SK-N-SH treated with all-trans-retinoic acid at 6 μM for 48 hours (cell line): Measurements from ENCODE around the gene CIB1.

Source experiments
- ATAC-seq: fragments of 200-7000 bp; cut with Tn5 transposase; 3 replicates; pipeline ENCODE4 v1.9.1; 2020; ENCODE audit warnings: mild to moderate bottlenecking, moderate library complexity
- ARNTL ChIP-seq: fragments of 450-650 bp; formaldehyde crosslinking; IDR thresholded peaks from 2 replicates; pipeline ENCODE4 v1.5.0; 2020; ENCODE audit warnings: low read depth, mild to moderate bottlenecking, moderate library complexity, borderline replicate concordance
- BACH2 ChIP-seq: fragments of 250-450 bp; sonication (Bioruptor Pico); IDR thresholded peaks from 2 replicates; pipeline ENCODE4 v1.9.0; 2021; ENCODE audit warnings: mild to moderate bottlenecking, borderline replicate concordance
- CSDC2 ChIP-seq: fragments of 250-450 bp; sonication (Bioruptor Pico); IDR thresholded peaks from 2 replicates; pipeline ENCODE4 v1.5.0; 2020; ENCODE audit warnings: mild to moderate bottlenecking, moderate library complexity
- CSRNP3 ChIP-seq: fragments of 250-450 bp; sonication (Bioruptor Pico); IDR thresholded peaks from 2 replicates; pipeline ENCODE4 v1.5.1; 2021; ENCODE audit warnings: mild to moderate bottlenecking, moderate library complexity
- ESRRG ChIP-seq: fragments of 250-450 bp; sonication (Bioruptor Pico); IDR thresholded peaks from 2 replicates; pipeline ENCODE4 v1.6.1; 2021; ENCODE audit warnings: mild to moderate bottlenecking
- GLIS3 ChIP-seq: fragments of 250-450 bp; sonication (Bioruptor Pico); IDR thresholded peaks from 2 replicates; pipeline ENCODE4 v1.5.0; 2020; ENCODE audit warnings: mild to moderate bottlenecking, moderate library complexity
- ISL1 ChIP-seq: fragments of 250-450 bp; sonication (Bioruptor Pico); IDR thresholded peaks from 2 replicates; pipeline ENCODE4 v2.1.2; 2022; ENCODE audit warnings: mild to moderate bottlenecking, moderate library complexity
- OSR1 ChIP-seq: fragments of 250-450 bp; sonication (Bioruptor Pico); IDR thresholded peaks from 2 replicates; pipeline ENCODE4 v1.8.0; 2022; ENCODE audit warnings: moderate library complexity, mild to moderate bottlenecking, inconsistent platforms
- PPARA ChIP-seq: fragments of 250-450 bp; sonication (Bioruptor Pico); IDR thresholded peaks from 2 replicates; pipeline ENCODE4 v1.5.0; 2020; ENCODE audit warnings: mild to moderate bottlenecking, borderline replicate concordance
- RARB ChIP-seq: fragments of 250-450 bp; sonication (Bioruptor Pico); IDR thresholded peaks from 2 replicates; pipeline ENCODE4 v1.8.0; 2021; ENCODE audit warnings: mild to moderate bottlenecking, moderate library complexity
- SNAI2 ChIP-seq: fragments of 250-450 bp; sonication (Bioruptor Pico); IDR thresholded peaks from 2 replicates; pipeline ENCODE4 v1.5.0; 2020; ENCODE audit warnings: mild to moderate bottlenecking, moderate library complexity
- TCF4 ChIP-seq: fragments of 250-450 bp; sonication (Bioruptor Pico); IDR thresholded peaks from 2 replicates; pipeline ENCODE4 v1.8.0; 2021; ENCODE audit warnings: mild to moderate bottlenecking, moderate library complexity, borderline replicate concordance
- TOX ChIP-seq: fragments of 250-450 bp; sonication (Bioruptor Pico); IDR thresholded peaks from 2 replicates; pipeline ENCODE4 v1.8.0; 2021; ENCODE audit warnings: mild to moderate bottlenecking, moderate library complexity, borderline replicate concordance
- TSHZ2 ChIP-seq: fragments of 250-450 bp; sonication (Bioruptor Pico); IDR thresholded peaks from 2 replicates; pipeline ENCODE4 v1.5.0; 2020; ENCODE audit warnings: mild to moderate bottlenecking, moderate library complexity
- ZC3H10 ChIP-seq: fragments of 250-450 bp; sonication (Bioruptor Pico); IDR thresholded peaks from 2 replicates; pipeline ENCODE4 v1.5.1; 2021; ENCODE audit warnings: mild to moderate bottlenecking, moderate library complexity
- ZFP3 ChIP-seq: fragments of 250-450 bp; sonication (Bioruptor Pico); IDR thresholded peaks from 2 replicates; pipeline ENCODE4 v1.5.0; 2020; ENCODE audit warnings: mild to moderate bottlenecking, moderate library complexity
- ZFP30 ChIP-seq: fragments of 450-650 bp; formaldehyde crosslinking; IDR thresholded peaks from 2 replicates; pipeline ENCODE4 v1.5.0; 2022; ENCODE audit warnings: mild to moderate bottlenecking, moderate library complexity
- ZNF565 ChIP-seq: fragments of 450-650 bp; formaldehyde crosslinking; conservative IDR thresholded peaks from 2 replicates; pipeline ENCODE4 v1.5.0; 2020; ENCODE audit warnings: low read depth, mild to moderate bottlenecking, moderate library complexity
- ZNF70 ChIP-seq: fragments of 450-650 bp; formaldehyde crosslinking; IDR thresholded peaks from 2 replicates; pipeline ENCODE4 v1.5.0; 2020; ENCODE audit warnings: mild to moderate bottlenecking, moderate library complexity
- ZNF8 ChIP-seq: fragments of 450-650 bp; formaldehyde crosslinking; IDR thresholded peaks from 2 replicates; pipeline ENCODE4 v1.5.0; 2020; ENCODE audit warnings: mild to moderate bottlenecking, moderate library complexity
- TF ChIP-seq, protein P1 (sequence below): fragments of 250-450 bp; sonication (Bioruptor Pico); IDR thresholded peaks from 2 replicates; pipeline ENCODE4 v1.5.1; 2020; ENCODE audit warnings: low read depth, mild to moderate bottlenecking, moderate library complexity

CIB1 gene

GRCh38 chr15:90203473-90203872 is 30.3 kb downstream of the CIB1 start:
- TF ChIP-seq ARNTL (CRISPR knock-in tag) = no peak
- no peak for TF ChIP-seq ZNF70 (CRISPR knock-in tag)
- no peak for TF ChIP-seq ZFP30 (CRISPR knock-in tag)
- no peak for TF ChIP-seq ZNF565 (CRISPR knock-in tag)
- no peak for TF ChIP-seq RARB (CRISPR knock-in tag)
- no peak for TF ChIP-seq TSHZ2 (CRISPR knock-in tag)
- TF ChIP-seq ISL1 = no peak
- TF ChIP-seq SNAI2 (CRISPR knock-in tag) = no peak
- TF ChIP-seq CSRNP3 = no peak
- TF ChIP-seq ZFP3 = no peak
- TF ChIP-seq ZNF8 (CRISPR knock-in tag) = no peak
- TF ChIP-seq TCF4 (CRISPR knock-in tag) = no peak
- TF ChIP-seq ESRRG = no peak
- no peak for TF ChIP-seq BACH2 (CRISPR knock-in tag)
- no peak for TF ChIP-seq TOX (CRISPR knock-in tag)
- TF ChIP-seq PPARA (CRISPR knock-in tag) = no peak
- no peak for TF ChIP-seq ZC3H10 (CRISPR knock-in tag)
- no peak for TF ChIP-seq CSDC2 (CRISPR knock-in tag)
- no peak for TF ChIP-seq GLIS3 (CRISPR knock-in tag)
- no peak for TF ChIP-seq OSR1

GRCh38 chr15:90202929-90203328 is 30.8 kb downstream of the CIB1 start:
- TF ChIP-seq ZNF70 (CRISPR knock-in tag) = no peak
- TF ChIP-seq SNAI2 (CRISPR knock-in tag) = no peak
- no peak for TF ChIP-seq ZFP30 (CRISPR knock-in tag)
- TF ChIP-seq, protein P1, sequence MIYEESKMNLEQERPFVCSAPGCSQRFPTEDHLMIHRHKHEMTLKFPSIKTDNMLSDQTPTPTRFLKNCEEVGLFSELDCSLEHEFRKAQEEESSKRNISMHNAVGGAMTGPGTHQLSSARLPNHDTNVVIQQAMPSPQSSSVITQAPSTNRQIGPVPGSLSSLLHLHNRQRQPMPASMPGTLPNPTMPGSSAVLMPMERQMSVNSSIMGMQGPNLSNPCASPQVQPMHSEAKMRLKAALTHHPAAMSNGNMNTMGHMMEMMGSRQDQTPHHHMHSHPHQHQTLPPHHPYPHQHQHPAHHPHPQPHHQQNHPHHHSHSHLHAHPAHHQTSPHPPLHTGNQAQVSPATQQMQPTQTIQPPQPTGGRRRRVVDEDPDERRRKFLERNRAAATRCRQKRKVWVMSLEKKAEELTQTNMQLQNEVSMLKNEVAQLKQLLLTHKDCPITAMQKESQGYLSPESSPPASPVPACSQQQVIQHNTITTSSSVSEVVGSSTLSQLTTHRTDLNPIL (CRISPR knock-in tag) = no peak
- TF ChIP-seq ARNTL (CRISPR knock-in tag) = no peak
- TF ChIP-seq CSRNP3 = no peak
- TF ChIP-seq ESRRG = no peak
- no peak for ATAC-seq

More at GRCh38 chr15:90203473-90203872, 30.3 kb downstream of the CIB1 start:
- no peak for ATAC-seq

DNA sequence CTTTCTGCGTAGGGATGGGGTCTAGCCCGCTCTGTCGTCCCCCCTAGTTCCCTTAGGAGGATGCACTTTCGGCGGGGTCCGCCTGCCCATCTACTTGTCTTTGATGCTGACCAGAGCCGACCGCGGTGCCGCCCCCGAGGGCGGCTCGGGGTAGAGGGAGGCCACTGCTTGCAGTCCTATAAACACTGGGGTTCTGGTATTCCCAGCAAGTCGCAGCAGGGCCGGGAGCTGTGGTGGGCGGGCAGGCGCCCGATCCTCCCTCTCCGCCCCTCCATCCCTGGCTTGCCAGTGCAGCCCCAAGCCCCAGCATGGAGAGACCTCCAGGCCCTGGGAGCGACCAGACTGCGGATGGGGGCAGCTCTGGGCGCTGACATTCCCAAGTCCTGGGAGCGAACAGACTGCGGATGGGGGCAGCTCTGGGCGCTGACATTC is 31.8 kb downstream of the CIB1 start:
- ATAC-seq = peak; percentile 73
- TF ChIP-seq, protein P1 (CRISPR knock-in tag) = no peak
- TF ChIP-seq ZFP30 (CRISPR knock-in tag) (no peak), ZNF565 (CRISPR knock-in tag) (no peak)
- TF ChIP-seq, all 23 proteins: peak for 0
